ENCODE data around the gene ATP9B.

Gene ATP9B

GRCh38 chr18:79394534-79395307 is 325.5 kb downstream of the ATP9B start (continued):
- TF ChIP-seq POU6F1 (CRISPR knock-in tag; IDR thresholded peaks at IDR 0.05; ENCODE audit: borderline replicate concordance, low read depth) (no peak), CSDC2 (CRISPR knock-in tag; IDR thresholded peaks at IDR 0.05) (no peak), TOX (CRISPR knock-in tag; IDR thresholded peaks at IDR 0.05; ENCODE audit: borderline replicate concordance) (no peak)

GRCh38 chr18:79395308-79395640 is 326.1 kb downstream of the ATP9B start:
- TF ChIP-seq ZNF8 (CRISPR knock-in tag; IDR thresholded peaks at IDR 0.05), result no peak
- no peak for TF ChIP-seq ZFP30 (CRISPR knock-in tag; IDR thresholded peaks at IDR 0.05)
- TF ChIP-seq CSRNP3 (CRISPR knock-in tag; IDR thresholded peaks at IDR 0.05), result no peak
- ATAC-seq, result no peak

- no peak for TF ChIP-seq ZNF70 (CRISPR knock-in tag; IDR thresholded peaks at IDR 0.05)
- TF ChIP-seq TCF4 (CRISPR knock-in tag; IDR thresholded peaks at IDR 0.05; ENCODE audit: borderline replicate concordance), result no peak
- no peak for TF ChIP-seq BACH2 (CRISPR knock-in tag; IDR thresholded peaks at IDR 0.05; ENCODE audit: borderline replicate concordance)
- TF ChIP-seq CREB5 (CRISPR knock-in tag; IDR thresholded peaks at IDR 0.05; ENCODE audit: low read depth), result no peak
- ATAC-seq, result no peak
Measured at GRCh38 chr18:79395761-79396404, 326.7 kb downstream of the ATP9B start, which contains the start of gene NFATC1. Gene NFATC1, plus strand, starts transcription at chr18:79395930. Its CDS starts 295 bp downstream, at chr18:79396225.

GRCh38 chr18:79396431-79397246 is 327.4 kb downstream of the ATP9B start:
- ATAC-seq, result 0 out of 3 replicates have a peak, but pooled peaks have one; percentile 10
- TF ChIP-seq TCF4 (CRISPR knock-in tag; IDR thresholded peaks at IDR 0.05; ENCODE audit: borderline replicate concordance), result no peak
- no peak for TF ChIP-seq TSHZ2 (CRISPR knock-in tag; IDR thresholded peaks at IDR 0.05)
- no peak for TF ChIP-seq PPARA (CRISPR knock-in tag; IDR thresholded peaks at IDR 0.05; ENCODE audit: borderline replicate concordance)
- no peak for TF ChIP-seq BACH2 (CRISPR knock-in tag; IDR thresholded peaks at IDR 0.05; ENCODE audit: borderline replicate concordance)
- no peak for TF ChIP-seq ARNTL (CRISPR knock-in tag; IDR thresholded peaks at IDR 0.05; ENCODE audit: borderline replicate concordance, low read depth)
- TF ChIP-seq ZFP30 (CRISPR knock-in tag; IDR thresholded peaks at IDR 0.05), result no peak
- TF ChIP-seq ZNF70 (CRISPR knock-in tag; IDR thresholded peaks at IDR 0.05), result no peak
- TF ChIP-seq PATZ1 (CRISPR knock-in tag; IDR thresholded peaks at IDR 0.05; ENCODE audit: borderline replicate concordance), result no peak
- TF ChIP-seq ESRRG (CRISPR knock-in tag; IDR thresholded peaks at IDR 0.05), result no peak
